Brain microvascular endothelial cell (primary cell): ENCODE results near the gene LHFPL2.
"Not testable (repeated sequence)": the region's sequence is repeated elsewhere in the genome, so short reads cannot be mapped to it uniquely, and the experiment has no call there.

ENCODE experiments used
- DNase-seq: peaks from one replicate; pipeline ENCODE4 v3.0.0-alpha.2; 2020
- H3K27ac ChIP-seq: fragments of 250-450 bp; sonication (Bioruptor Pico); 2 replicates; pipeline ENCODE4 v1.5.1; 2020; ENCODE audit warnings: mild to moderate bottlenecking, moderate library complexity
- H3K27me3 ChIP-seq: fragments of 250-450 bp; sonication (Bioruptor Pico); replicated peaks from 2 replicates; pipeline ENCODE4 v1.5.1; 2020; ENCODE audit warnings: mild to moderate bottlenecking
- H3K36me3 ChIP-seq: fragments of 250-450 bp; sonication (Bioruptor Pico); replicated peaks from 2 replicates; pipeline ENCODE4 v1.5.1; 2020; ENCODE audit warnings: mild to moderate bottlenecking
- H3K4me3 ChIP-seq: 2 replicates; pipeline ENCODE4 v1.5.1; 2011; ENCODE audit warnings: low read depth, mild to moderate bottlenecking, control low read depth, low read length, moderate library complexity
- CTCF ChIP-seq: IDR thresholded peaks from 2 replicates; pipeline ENCODE4 v1.5.1; 2011; ENCODE audit warnings: low read depth, mild to moderate bottlenecking, moderate library complexity, low read length, control low read depth, inconsistent platforms; ENCODE audit errors: missing control alignments
- in situ Hi-C: cut with HindIII; loops from 2 replicates; pipeline ENCODE4 v1.10.0; 2017; ENCODE audit warnings: low sequenced_read_pairs, low pct_ligation_motif_present

LHFPL2 gene

DNA sequence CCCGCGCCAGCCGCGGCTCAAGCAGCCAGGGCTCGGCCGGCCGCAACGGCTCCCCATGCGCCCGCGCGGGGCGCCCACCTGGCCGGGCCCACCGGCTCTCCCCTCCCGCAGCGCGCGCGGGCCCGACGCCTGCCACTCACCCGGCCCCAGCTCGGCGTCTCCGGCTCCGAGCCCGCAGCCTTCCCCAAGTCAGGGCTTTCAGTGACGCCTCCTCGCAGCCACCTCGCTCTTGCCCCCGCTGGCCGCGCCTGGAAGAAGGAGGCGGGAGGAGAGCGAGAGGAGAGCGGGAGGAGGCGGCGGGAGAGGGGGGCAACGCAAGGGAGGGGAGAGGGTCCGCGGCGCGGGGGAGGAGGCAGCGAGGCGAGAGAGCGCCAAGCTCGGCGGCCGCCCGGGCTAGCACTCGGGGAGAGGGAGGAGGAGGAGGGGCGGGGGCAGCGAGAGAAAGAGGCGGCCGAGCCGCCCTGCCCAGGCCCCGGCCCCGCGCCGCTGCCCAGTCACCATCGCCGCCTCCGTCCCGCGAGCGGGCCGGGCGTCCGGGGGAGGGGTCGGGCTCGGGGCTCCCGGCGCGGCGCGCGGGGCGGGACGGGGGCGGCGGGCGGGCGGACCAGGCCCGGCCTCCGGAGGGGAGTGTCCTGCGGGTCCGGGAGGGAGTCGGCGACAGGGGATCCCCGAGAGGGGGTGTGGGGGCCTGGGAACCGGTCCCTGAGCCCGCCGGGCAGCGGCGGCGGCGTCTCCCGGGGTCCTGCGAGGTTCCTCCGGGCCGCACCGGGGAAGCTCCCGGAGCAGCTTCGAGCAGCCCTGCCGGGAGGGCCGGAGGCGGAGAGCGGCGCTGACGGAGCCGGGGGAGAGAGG is at the start of gene LHFPL2:
LHFPL2 (minus strand) TSS at position 414 of the 852 bp plus-strand sequence. CDS start 138,559 bp downstream, outside the sequence.
- TF ChIP-seq CTCF: no peak
- H3K27ac ChIP-seq: peak within 1 kb of the TSS; percentile 92
- peak within 1 kb of the TSS; percentile 93 for H3K4me3 ChIP-seq
- in situ Hi-C loops: loop anchor here (25.0 kb wide), 1 partner anchor 111 kb away; no protein-coding TSS in a partner anchor
- DNase-seq: peak; percentile 57
- no peaks in the 10 kb centered on the region for H3K27me3 ChIP-seq
- no peaks in the 10 kb centered on the region for H3K36me3 ChIP-seq

DNA sequence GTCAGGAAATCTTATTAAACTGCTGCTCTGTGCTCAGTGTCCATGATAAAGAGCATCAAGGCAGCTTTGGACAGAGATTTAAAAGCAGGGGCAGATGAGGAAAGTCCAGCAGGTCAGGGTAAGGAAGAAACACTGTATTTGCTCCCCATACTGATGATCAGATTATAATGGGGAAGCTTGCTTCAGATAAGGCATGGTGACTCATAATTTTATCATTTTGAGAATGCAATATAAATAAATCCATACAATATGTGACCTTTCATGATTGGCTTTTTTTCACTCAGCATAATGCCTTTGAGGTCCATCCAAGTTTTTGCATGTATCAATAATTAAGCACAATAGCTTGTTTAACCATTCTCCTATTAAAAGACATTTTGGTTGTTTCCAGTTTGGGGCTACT is 48.1 kb upstream of the LHFPL2 start:
- Histone ChIP-seq H3K27ac (peak overlapping the region; percentile 34), H3K27me3 (no peaks in the 10 kb centered on the region), H3K4me3 (no peak overlapping the region), H3K36me3 (no peaks in the 10 kb centered on the region)
- TF ChIP-seq CTCF: no peak
- no peak for DNase-seq
- in situ Hi-C loops: no loop called here

GRCh38 chr5:78696052-78696451 is 47.5 kb upstream of the LHFPL2 start:
- H3K4me3 ChIP-seq, DNase-seq, H3K27me3 ChIP-seq, H3K36me3 ChIP-seq, in situ Hi-C loops: not testable (repeated sequence)
- peak overlapping the region; percentile 34 for H3K27ac ChIP-seq

GRCh38 chr5:78693339-78693738 is 44.8 kb upstream of the LHFPL2 start:
- no peaks in the 10 kb centered on the region for H3K36me3 ChIP-seq
- TF ChIP-seq CTCF: no peak
- in situ Hi-C loops: no loop called here
- H3K27me3 ChIP-seq: no peaks in the 10 kb centered on the region
- no peak overlapping the region for H3K4me3 ChIP-seq
- no peak overlapping the region for H3K27ac ChIP-seq
- no peak for DNase-seq

DNA sequence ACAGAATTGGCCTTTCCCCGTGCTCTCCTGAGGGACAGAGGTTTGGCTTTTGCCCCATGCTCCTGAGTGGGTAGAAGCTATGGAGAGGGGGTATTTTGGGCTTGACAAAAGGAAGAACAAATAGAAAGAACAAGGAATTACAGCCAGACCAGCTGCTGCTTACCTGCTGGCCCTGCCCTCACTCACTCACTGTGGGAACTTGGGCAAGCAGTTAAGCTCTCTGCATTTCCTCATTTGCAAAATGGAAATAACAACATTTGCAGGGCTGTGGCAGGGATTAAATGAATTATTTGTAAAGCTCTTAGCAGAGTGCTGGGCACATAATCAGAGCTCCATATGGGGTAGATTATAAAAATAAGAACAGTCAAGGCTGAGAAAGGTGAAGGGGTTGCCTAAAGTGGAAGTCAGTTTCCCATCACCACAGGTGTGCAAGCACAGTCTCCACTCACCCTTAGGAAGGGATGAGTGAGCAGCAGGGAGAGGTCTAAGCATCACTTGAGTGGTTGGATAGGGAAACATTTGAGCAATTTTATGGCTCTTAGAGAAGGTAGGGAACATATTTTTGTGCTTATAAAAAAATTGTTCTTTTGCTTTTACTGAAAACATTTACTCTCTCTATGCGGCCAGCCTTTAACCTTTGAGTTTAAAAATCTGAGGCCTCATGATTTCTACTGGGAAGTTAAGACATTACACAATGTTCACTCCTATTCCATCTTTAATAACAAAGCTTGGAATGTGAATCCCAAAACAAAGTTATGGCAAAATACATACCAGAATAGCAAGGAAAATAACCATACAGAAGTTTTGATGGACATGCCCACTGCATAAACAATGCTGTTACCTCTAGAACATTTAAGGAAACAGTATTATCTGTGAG is 42.8 kb upstream of the LHFPL2 start:
- no peak for TF ChIP-seq CTCF
- in situ Hi-C loops: no loop called here

GRCh38 chr5:78690253-78690972 is 41.8 kb upstream of the LHFPL2 start:
- Histone ChIP-seq H3K4me3 (no peak overlapping the region), H3K36me3 (no peaks in the 10 kb centered on the region), H3K27me3 (no peaks in the 10 kb centered on the region), H3K27ac (no peak overlapping the region)
- TF ChIP-seq CTCF: no peak
- in situ Hi-C loops: no loop called here
- no peak for DNase-seq

More for the DNA sequence above, 42.8 kb upstream of the LHFPL2 start:
- H3K27me3 ChIP-seq: no peaks in the 10 kb centered on the region
- no peak for DNase-seq
- H3K4me3 ChIP-seq: no peak overlapping the region
- H3K36me3 ChIP-seq: no peaks in the 10 kb centered on the region
- H3K27ac ChIP-seq: no peak overlapping the region
